Right ventricle myocardium inferior (tissue), 1 donor: Measurements from ENCODE around the gene GOSR2. TPM values are rescaled to one million over a fixed set of nuclear protein-coding genes. Genes with fewer than 3 reads are reported as not detected.
"Not testable (repeated sequence)": the region's sequence is repeated elsewhere in the genome, so short reads cannot be mapped to it uniquely, and the experiment has no call there.

Experiments used
- ATAC-seq: fragments of 200-7000 bp; cut with Tn5 transposase; one replicate; pipeline ENCODE4 v1.9.1; 2020; ENCODE audit warnings: mild to moderate bottlenecking, moderate library complexity
- DNase-seq: peaks from one replicate; pipeline ENCODE4 v3.0.0; 2021; ENCODE audit errors: missing footprints
- intact Hi-C: fragments of 100-400 bp; cut with DNase I; formaldehyde crosslinking; loops from one replicate; pipeline ENCODE4 v1.11.0; 2022
- microRNA-seq: library from miRNA; unstranded; fragments of <30 nt; microRNA quantifications from one replicate; pipeline ENCODE4 v1.2.0, GENCODE V29; 2020
- total RNA-seq: library from RNA; stranded (reverse); fragmentation: NEBNext Ultra II Directional; extraction: Animal tissue kit (Norgen Biotek cat#: 25700); gene quantifications from one replicate; pipeline ENCODE4 v1.2.1, GENCODE V29; 2021
- donor health status: DM: no; HTN: yes; CAD: no; lungs with severe emphysema.

Gene GOSR2
- total RNA-seq, 1 donor from 2014 or later: 35.2 TPM

DNA sequence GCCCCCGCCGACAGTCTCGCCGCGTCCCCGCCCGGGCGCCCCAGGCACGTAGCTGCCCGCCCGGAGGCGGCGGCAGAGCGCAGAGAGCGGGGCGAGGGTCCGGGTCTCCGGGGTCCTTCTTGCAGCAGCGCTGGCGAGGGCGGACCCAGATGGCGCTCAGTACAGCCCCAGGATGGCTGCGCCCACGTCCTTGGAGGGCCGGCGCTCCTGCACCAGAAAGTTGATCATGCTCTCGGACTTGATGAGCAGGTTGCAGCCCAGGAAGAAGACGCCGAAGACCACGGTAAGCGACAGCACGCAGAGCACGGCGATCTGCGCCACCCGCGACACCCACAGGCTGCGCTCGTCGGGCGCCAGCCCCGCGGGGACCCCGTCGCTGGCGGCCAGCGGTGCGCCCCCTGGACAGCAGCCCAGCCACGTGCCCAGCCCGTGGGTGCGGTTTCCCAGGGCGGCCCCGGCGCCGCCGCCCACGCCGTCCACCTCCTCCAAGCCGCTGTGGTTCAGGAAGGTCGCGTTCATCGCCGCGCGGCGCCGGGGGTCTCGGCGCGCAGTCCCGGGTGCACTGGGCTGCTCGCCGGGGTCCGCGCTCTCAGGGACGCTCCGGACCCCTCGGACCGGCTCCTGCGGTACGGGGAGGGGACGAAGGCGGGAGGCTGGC lies 55.7 kb downstream of the GOSR2 start:
- DNase-seq (no peak), ATAC-seq (peak; percentile 12)
- intact Hi-C loops: no loop called here

DNA sequence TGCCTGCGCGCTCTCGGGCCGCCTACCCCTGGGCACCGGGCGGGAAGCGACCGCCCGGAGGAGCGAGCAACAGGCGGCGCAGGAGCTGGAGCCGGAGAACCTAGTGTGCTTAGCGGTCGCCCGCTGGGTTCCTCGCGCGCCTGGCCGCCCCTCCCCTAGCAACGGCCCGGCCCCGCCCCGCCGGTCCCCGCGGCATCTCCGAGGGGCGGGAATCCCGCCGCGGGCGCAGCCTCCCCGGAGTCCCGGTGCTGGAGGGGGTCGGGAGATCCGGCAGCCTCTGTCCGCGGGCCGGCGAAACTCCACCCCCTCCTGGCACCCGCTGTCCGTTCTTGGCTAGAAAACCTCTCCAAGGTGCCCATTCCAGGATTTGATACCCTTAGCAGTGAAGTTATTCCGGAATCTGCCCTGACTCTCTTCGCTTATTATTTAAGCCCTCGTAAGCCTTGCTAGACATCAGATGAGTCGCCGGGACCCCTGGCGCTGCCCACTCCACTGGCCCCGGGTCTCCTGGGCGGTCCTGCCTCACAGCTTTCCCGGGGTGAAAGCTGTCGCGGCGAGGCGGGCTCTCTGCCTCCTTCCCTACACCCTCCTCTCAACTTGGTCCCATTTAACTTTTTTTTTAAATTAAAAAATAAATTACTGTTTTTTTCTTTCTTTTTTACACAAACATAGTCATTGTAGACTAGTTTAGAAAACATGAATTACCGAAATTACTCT lies 56.3 kb downstream of the GOSR2 start, which contains the start of gene RPRML:
Gene RPRML, minus strand, starts transcription at position 107 of the 717 bp plus-strand sequence. CDS start 246 bp downstream, outside the sequence.
- ATAC-seq (peak; percentile 61), DNase-seq (no peak)
- intact Hi-C loops: no loop called here

- intact Hi-C loops: no loop called here
- ATAC-seq (no peak), DNase-seq (no peak)
Measured at GRCh38 chr17:46982577-46982976, 59.6 kb downstream of the GOSR2 start.

GRCh38 chr17:46983782-46984181 lies 60.8 kb downstream of the GOSR2 start:
- DNase-seq (no peak), ATAC-seq (no peak)
- intact Hi-C loops: no loop called here

- intact Hi-C loops: no loop called here
- ATAC-seq (peak; percentile 85), DNase-seq (no peak)
Measured at GRCh38 chr17:46984341-46984740, 61.4 kb downstream of the GOSR2 start.

- ATAC-seq: no peak
- intact Hi-C loops: no loop called here
- DNase-seq: no peak
Measured at GRCh38 chr17:46984892-46985291, 61.9 kb downstream of the GOSR2 start.

- intact Hi-C loops: no loop called here
- DNase-seq: no peak
- no peak for ATAC-seq
Measured at GRCh38 chr17:46986366-46986765, 63.4 kb downstream of the GOSR2 start.

DNA sequence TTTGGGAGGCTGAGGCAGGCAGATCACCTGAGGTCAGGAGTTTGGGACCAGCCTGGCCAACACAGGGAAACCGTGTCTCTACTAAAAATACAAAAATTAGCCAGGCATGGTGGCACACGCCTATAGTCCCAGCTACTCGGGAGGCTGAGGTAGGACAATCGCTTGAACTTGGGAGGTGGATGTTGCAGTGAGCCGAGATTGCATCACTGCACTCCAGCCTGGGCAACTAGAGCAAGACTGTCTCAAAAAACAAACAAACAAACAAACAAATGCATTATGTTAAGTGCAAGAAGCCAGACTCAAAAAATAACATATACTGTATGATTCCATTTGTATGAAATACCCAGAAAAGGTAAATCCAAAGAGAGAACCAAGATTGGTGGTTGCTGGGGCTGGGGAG lies 65.0 kb downstream of the GOSR2 start:
- ATAC-seq, DNase-seq, intact Hi-C loops: not testable (repeated sequence)

- ATAC-seq: no peak
- intact Hi-C loops: no loop called here
- no peak for DNase-seq
Measured at GRCh38 chr17:46989637-46990431, 66.9 kb downstream of the GOSR2 start.

- DNase-seq (no peak), ATAC-seq (no peak)
- intact Hi-C loops: no loop called here
Measured at GRCh38 chr17:46991617-46992016, 68.7 kb downstream of the GOSR2 start.

Small RNAs within 50 kb of the gene (microRNA-seq; reads per million reads assigned to microRNA genes)
- gene MIR5089: not detected

Other genes with a start within 250 kb of the GOSR2 start
- gene WNT3, start 104.5 kb upstream of the GOSR2 start, total RNA-seq: 1.0 TPM
- gene WNT9B, start 71.6 kb upstream of the GOSR2 start, total RNA-seq: not detected
- gene RPRML, start 56.1 kb downstream of the GOSR2 start, total RNA-seq: not detected